K562 (cell line): ENCODE results near the gene SESN2. TPM values are rescaled to one million over a fixed set of nuclear protein-coding genes. Genes with fewer than 3 reads are reported as not detected.

ENCODE experiments used
- AFF4 ChIP-seq: sonication (generic); formaldehyde crosslinking; IDR thresholded peaks from 2 replicates; pipeline ENCODE4 v1.8.0; 2023; ENCODE audit warnings: mild to moderate bottlenecking, missing genetic modification reagents
- EWSR1 ChIP-seq: fragments of 450-650 bp; IDR thresholded peaks from 2 replicates; pipeline ENCODE4 v1.6.1; 2018; ENCODE audit warnings: borderline replicate concordance, mild to moderate bottlenecking, low read depth, moderate library complexity; ENCODE audit not compliant: partially characterized antibody
- FOXJ3 ChIP-seq: sonication (generic); formaldehyde crosslinking; IDR thresholded peaks from 2 replicates; pipeline ENCODE4 v1.4.0; 2020; ENCODE audit warnings: mild to moderate bottlenecking, missing genetic modification reagents
- FOXP1 ChIP-seq: sonication (generic); formaldehyde crosslinking; IDR thresholded peaks from 2 replicates; pipeline ENCODE4 v1.8.0; 2022; ENCODE audit warnings: mild to moderate bottlenecking, missing genetic modification reagents
- GATAD2A ChIP-seq: fragments of 450-650 bp; IDR thresholded peaks from 2 replicates; pipeline ENCODE4 v1.6.1; 2017
- JUNB ChIP-seq: fragments of 450-650 bp; formaldehyde crosslinking; conservative IDR thresholded peaks from 2 replicates; pipeline ENCODE4 v1.4.0; 2020; ENCODE audit warnings: mild to moderate bottlenecking
- KLF13 ChIP-seq: fragments of 450-650 bp; IDR thresholded peaks from 2 replicates; pipeline ENCODE4 v1.6.1; 2016; ENCODE audit warnings: missing genetic modification characterization, low read depth, mild to moderate bottlenecking, missing compliant biosample characterization, moderate library complexity, borderline replicate concordance
- L3MBTL2 ChIP-seq: fragments of 450-650 bp; IDR thresholded peaks from 2 replicates; pipeline ENCODE4 v1.6.1; 2016; ENCODE audit warnings: mild to moderate bottlenecking, moderate library complexity
- MAFF ChIP-seq: IDR thresholded peaks from 2 replicates; pipeline ENCODE4 v1.6.1; 2012; ENCODE audit warnings: low read length, improper control_type of control experiment
- OTX1 ChIP-seq: fragments of 450-650 bp; formaldehyde crosslinking; IDR thresholded peaks from 2 replicates; pipeline ENCODE4 v1.4.0; 2022; ENCODE audit warnings: mild to moderate bottlenecking
- SMARCC2 ChIP-seq: fragments of 450-650 bp; IDR thresholded peaks from 2 replicates; pipeline ENCODE4 v1.6.1; 2017; ENCODE audit warnings: antibody characterized with exemption, moderate library complexity, mild to moderate bottlenecking, low read depth
- YBX1 ChIP-seq: fragments of 450-650 bp; IDR thresholded peaks from 2 replicates; pipeline ENCODE4 v1.7.1; 2016; ENCODE audit warnings: mild to moderate bottlenecking
- ZKSCAN3 ChIP-seq: fragments of 250-450 bp; sonication (Bioruptor Pico); IDR thresholded peaks from 2 replicates; pipeline ENCODE4 v1.4.0; 2020
- ZNF239 ChIP-seq: fragments of 250-450 bp; sonication (Bioruptor Pico); IDR thresholded peaks from 2 replicates; pipeline ENCODE4 v1.4.0; 2020; ENCODE audit warnings: mild to moderate bottlenecking
- ZNF395 ChIP-seq: fragments of 200-800 bp; sonication (Bioruptor generic); IDR thresholded peaks from 2 replicates; pipeline ENCODE4 v1.6.1; 2017; ENCODE audit warnings: missing genetic modification characterization, missing compliant biosample characterization
- ZNF644 ChIP-seq: fragments of 200-800 bp; sonication (Bioruptor generic); IDR thresholded peaks from 2 replicates; pipeline ENCODE4 v1.6.1; 2016; ENCODE audit warnings: low read depth, missing genetic modification characterization, missing compliant biosample characterization
- polyA plus RNA-seq, 8 experiments: library from polyadenylated mRNA; depleted of rRNA in 4 of 8; stranded (reverse) in 5 of 8; unstranded in 3 of 8; fragments of >200 nt; fragmentation: Nextera tagmentation in 2 of 8; fragmentation: Illumina TruSeq in 1 of 8; extraction: Ambion mirVana in 2 of 8; extraction: Trizol in 1 of 8; gene quantifications; 2 replicates each; pipeline versions ENCODE4 v1.2.1 to v1.2.3, GENCODE V29; 2011 to 2014; ENCODE audit warnings: inconsistent platforms in 1 of 8, missing spikeins in 1 of 8
- total RNA-seq, 7 experiments: library from RNA; depleted of rRNA in 6 of 7; stranded (reverse); fragments of >200 nt in 6 of 7; fragmentation: Illumina TruSeq in 2 of 7; extraction: Trizol in 2 of 7; gene quantifications; 2 replicates each; pipeline versions ENCODE4 v1.2.1 to v1.2.3, GENCODE V29; 2011 to 2021; ENCODE audit warnings: low replicate concordance in 1 of 7
- TF ChIP-seq, protein P1 (sequence below): sonication (generic); formaldehyde crosslinking; IDR thresholded peaks from 2 replicates; pipeline ENCODE4 v1.8.0; 2022; ENCODE audit warnings: mild to moderate bottlenecking, missing genetic modification reagents
- TF ChIP-seq, protein P2 (sequence below), 2 experiments: fragments of 450-650 bp; IDR thresholded peaks; 2 replicates each; pipeline ENCODE4 v1.6.1; 2016

SESN2 gene
- total and polyA plus RNA-seq, 9 of the 15 experiments (the other 6 are each of a cell fraction or from before 2014, with no cell fraction given), result 3.7 to 71.3 (median 16.8) TPM

DNA sequence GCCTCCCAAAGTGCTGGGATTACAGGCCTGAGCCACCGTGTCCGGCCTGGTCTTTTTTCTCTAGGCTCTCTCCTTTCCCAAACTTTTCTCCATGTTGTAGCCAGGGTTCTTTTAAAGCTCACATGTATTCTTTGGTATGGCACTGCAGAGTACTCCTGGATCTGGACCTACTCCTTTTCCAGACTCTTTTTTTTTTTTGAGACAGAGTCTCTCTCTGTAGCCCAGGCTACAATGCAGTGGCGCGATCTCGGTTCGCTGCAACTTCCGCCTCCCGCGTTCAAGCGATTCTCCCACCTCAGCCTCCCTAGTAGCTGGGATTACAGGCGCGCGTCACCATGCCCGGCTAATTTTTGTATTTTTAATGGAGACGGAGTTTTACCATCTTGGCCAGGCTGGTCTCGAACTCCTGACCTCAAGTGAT lies 68.9 kb downstream of the SESN2 start (continued):
- TF ChIP-seq ZNF644 (tag), result peak; percentile 4; the same call in 1 of the 2 replicates
- no peak for TF ChIP-seq L3MBTL2
- no peak for TF ChIP-seq EWSR1
- TF ChIP-seq YBX1, result no peak
- TF ChIP-seq ZNF395 (CRISPR knock-in tag), result no peak
- no peak for TF ChIP-seq JUNB (CRISPR knock-in tag)
- TF ChIP-seq, protein P1, sequence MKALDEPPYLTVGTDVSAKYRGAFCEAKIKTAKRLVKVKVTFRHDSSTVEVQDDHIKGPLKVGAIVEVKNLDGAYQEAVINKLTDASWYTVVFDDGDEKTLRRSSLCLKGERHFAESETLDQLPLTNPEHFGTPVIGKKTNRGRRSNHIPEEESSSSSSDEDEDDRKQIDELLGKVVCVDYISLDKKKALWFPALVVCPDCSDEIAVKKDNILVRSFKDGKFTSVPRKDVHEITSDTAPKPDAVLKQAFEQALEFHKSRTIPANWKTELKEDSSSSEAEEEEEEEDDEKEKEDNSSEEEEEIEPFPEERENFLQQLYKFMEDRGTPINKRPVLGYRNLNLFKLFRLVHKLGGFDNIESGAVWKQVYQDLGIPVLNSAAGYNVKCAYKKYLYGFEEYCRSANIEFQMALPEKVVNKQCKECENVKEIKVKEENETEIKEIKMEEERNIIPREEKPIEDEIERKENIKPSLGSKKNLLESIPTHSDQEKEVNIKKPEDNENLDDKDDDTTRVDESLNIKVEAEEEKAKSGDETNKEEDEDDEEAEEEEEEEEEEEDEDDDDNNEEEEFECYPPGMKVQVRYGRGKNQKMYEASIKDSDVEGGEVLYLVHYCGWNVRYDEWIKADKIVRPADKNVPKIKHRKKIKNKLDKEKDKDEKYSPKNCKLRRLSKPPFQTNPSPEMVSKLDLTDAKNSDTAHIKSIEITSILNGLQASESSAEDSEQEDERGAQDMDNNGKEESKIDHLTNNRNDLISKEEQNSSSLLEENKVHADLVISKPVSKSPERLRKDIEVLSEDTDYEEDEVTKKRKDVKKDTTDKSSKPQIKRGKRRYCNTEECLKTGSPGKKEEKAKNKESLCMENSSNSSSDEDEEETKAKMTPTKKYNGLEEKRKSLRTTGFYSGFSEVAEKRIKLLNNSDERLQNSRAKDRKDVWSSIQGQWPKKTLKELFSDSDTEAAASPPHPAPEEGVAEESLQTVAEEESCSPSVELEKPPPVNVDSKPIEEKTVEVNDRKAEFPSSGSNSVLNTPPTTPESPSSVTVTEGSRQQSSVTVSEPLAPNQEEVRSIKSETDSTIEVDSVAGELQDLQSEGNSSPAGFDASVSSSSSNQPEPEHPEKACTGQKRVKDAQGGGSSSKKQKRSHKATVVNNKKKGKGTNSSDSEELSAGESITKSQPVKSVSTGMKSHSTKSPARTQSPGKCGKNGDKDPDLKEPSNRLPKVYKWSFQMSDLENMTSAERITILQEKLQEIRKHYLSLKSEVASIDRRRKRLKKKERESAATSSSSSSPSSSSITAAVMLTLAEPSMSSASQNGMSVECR (CRISPR knock-in tag), result no peak
- TF ChIP-seq GATAD2A, result no peak
- TF ChIP-seq SMARCC2, result 0 out of 2 replicates have a peak, but pooled peaks have one; percentile 56
- no peak for TF ChIP-seq MAFF
- TF ChIP-seq FOXJ3, result no peak
- peak; percentile 29; the same call in 1 of the 2 replicates for TF ChIP-seq FOXP1 (CRISPR knock-in tag)
- no peak for TF ChIP-seq ZKSCAN3
- TF ChIP-seq, protein P2, sequence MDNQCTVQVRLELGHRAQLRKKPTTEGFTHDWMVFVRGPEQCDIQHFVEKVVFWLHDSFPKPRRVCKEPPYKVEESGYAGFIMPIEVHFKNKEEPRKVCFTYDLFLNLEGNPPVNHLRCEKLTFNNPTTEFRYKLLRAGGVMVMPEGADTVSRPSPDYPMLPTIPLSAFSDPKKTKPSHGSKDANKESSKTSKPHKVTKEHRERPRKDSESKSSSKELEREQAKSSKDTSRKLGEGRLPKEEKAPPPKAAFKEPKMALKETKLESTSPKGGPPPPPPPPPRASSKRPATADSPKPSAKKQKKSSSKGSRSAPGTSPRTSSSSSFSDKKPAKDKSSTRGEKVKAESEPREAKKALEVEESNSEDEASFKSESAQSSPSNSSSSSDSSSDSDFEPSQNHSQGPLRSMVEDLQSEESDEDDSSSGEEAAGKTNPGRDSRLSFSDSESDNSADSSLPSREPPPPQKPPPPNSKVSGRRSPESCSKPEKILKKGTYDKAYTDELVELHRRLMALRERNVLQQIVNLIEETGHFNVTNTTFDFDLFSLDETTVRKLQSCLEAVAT (IDR thresholded peaks at IDR 0.05), result peak in 1 of 2 experiments; percentile 96; a peak in 2 of 4 replicates
- no peak for TF ChIP-seq KLF13
- no peak for TF ChIP-seq ZNF239
- TF ChIP-seq OTX1 (CRISPR knock-in tag), result 0 out of 2 replicates have a peak, but pooled peaks have one; percentile 40
- TF ChIP-seq AFF4 (CRISPR knock-in tag), result peak; percentile 65; the same call in 1 of the 2 replicates
